B cell (primary cell): ENCODE measurements around the gene LIMK2. TPM values are rescaled to one million over a fixed set of nuclear protein-coding genes. Genes with fewer than 3 reads are reported as not detected.

ENCODE experiments used
- ATAC-seq: fragments of 200-7000 bp; cut with Tn5 transposase; one replicate; pipeline ENCODE4 v1.10.0; 2021; ENCODE audit warnings: low read depth, mild to moderate bottlenecking, moderate number of reproducible peaks, moderate library complexity
- CTCF ChIA-PET: fragments of 350-600 bp; sonication (Branson Sonifier 250); formaldehyde crosslinking; loops from one replicate; lab custom pipeline; 2021; ENCODE audit warnings: antibody characterized with exemption, inconsistent platforms; lab: Charles Lee
- POLR2A ChIA-PET: fragments of 350-600 bp; sonication (Branson Sonifier 250); formaldehyde crosslinking; loops from one replicate; lab custom pipeline; 2021; ENCODE audit warnings: antibody characterized with exemption; lab: Charles Lee
- DNase-seq: peaks from one replicate; pipeline ENCODE4 v3.0.0; 2013
- H2AFZ ChIP-seq: 2 replicates; pipeline ENCODE4 v1.6.1; 2012; ENCODE audit warnings: mild to moderate bottlenecking, low read depth, low read length; ENCODE audit not compliant: insufficient read depth, poor library complexity, severe bottlenecking
- H3K27ac ChIP-seq, 2 donors: 1 replicate in 1 of 2; 2 replicates in 1 of 2; pipeline ENCODE4 v1.5.1; 2012 to 2013; ENCODE audit warnings: low read length in 2 of 2, mild to moderate bottlenecking in 2 of 2, moderate library complexity in 1 of 2
- H3K27me3 ChIP-seq, 4 experiments: fragments of 200-600 bp in 1 of 4; sonication (generic) in 1 of 4; replicated peaks in 1 of 4; 1 replicate in 2 of 4; 2 replicates in 2 of 4; pipeline versions ENCODE4 v1.6.1 to v1.7.0; 2013 to 2016; ENCODE audit warnings: low read length in 3 of 4, mild to moderate bottlenecking in 2 of 4, mixed read lengths in 1 of 4, moderate library complexity in 1 of 4; ENCODE audit not compliant: insufficient read depth in 4 of 4, control insufficient read depth in 3 of 4; ENCODE audit errors: control extremely low read depth in 1 of 4
- H3K36me3 ChIP-seq, 2 experiments: replicated peaks in 1 of 2; 1 replicate in 1 of 2; 2 replicates in 1 of 2; pipeline versions ENCODE4 v1.6.1 to v1.7.1; 2013; ENCODE audit warnings: low read length in 1 of 2; ENCODE audit not compliant: insufficient read depth in 2 of 2, control insufficient read depth in 1 of 2; ENCODE audit errors: control extremely low read depth in 1 of 2, extremely low read depth in 1 of 2
- H3K4me1 ChIP-seq, 2 donors: fragments of 200-600 bp in 1 of 2; sonication (generic) in 1 of 2; 1 replicate in 1 of 2; 2 replicates in 1 of 2; pipeline versions ENCODE4 v1.5.1 to v1.6.1; 2013 to 2017; ENCODE audit warnings: low read length in 2 of 2; ENCODE audit not compliant: control insufficient read depth in 2 of 2, insufficient read depth in 2 of 2
- H3K4me2 ChIP-seq: replicated peaks from 2 replicates; pipeline ENCODE3; 2012; ENCODE audit warnings: mild to moderate bottlenecking, low read depth, low read length; ENCODE audit not compliant: poor library complexity, severe bottlenecking
- H3K4me3 ChIP-seq, 5 experiments: fragments of 200-600 bp in 1 of 5; sonication (generic) in 1 of 5; 1 replicate in 3 of 5; 2 replicates in 2 of 5; pipeline versions ENCODE4 v1.5.1 to v1.7.0; 2011 to 2016; ENCODE audit warnings: low read length in 4 of 5, mild to moderate bottlenecking in 4 of 5, low read depth in 2 of 5, control low read depth in 1 of 5, moderate library complexity in 1 of 5; ENCODE audit not compliant: insufficient read depth in 1 of 5; ENCODE audit errors: control extremely low read depth in 1 of 5, extremely low read depth in 1 of 5
- H3K79me2 ChIP-seq: fragments of 200-600 bp; sonication (generic); one replicate; pipeline ENCODE4 v1.6.0; 2016; ENCODE audit warnings: low read length; ENCODE audit not compliant: control insufficient read depth, insufficient read depth
- H3K9ac ChIP-seq: fragments of 200-600 bp; sonication (generic); 2 replicates; pipeline ENCODE4 v1.6.1; 2017; ENCODE audit warnings: mild to moderate bottlenecking, low read length, moderate library complexity
- H3K9me3 ChIP-seq, 3 donors: one replicate each; pipeline versions ENCODE4 v1.6.1 to v1.7.1; 2013; ENCODE audit warnings: low read length in 2 of 3; ENCODE audit not compliant: control insufficient read depth in 2 of 3, insufficient read depth in 1 of 3; ENCODE audit errors: control extremely low read depth in 1 of 3
- H4K20me1 ChIP-seq: 2 replicates; pipeline ENCODE4 v1.6.0; 2012; ENCODE audit warnings: mild to moderate bottlenecking, low read length; ENCODE audit not compliant: insufficient read depth, control insufficient read depth, poor library complexity, severe bottlenecking
- H3K27ac Mint-ChIP-seq: one replicate; pipeline ENCODE4 v1.8.0; 2021; ENCODE audit warnings: mixed read lengths
- H3K27me3 Mint-ChIP-seq: one replicate; pipeline ENCODE4 v1.8.0; 2021; ENCODE audit warnings: mixed read lengths
- H3K4me1 Mint-ChIP-seq: one replicate; pipeline ENCODE4 v1.8.0; 2021; ENCODE audit warnings: mixed read lengths
- H3K4me3 Mint-ChIP-seq: one replicate; pipeline ENCODE4 v1.8.0; 2021; ENCODE audit warnings: mixed read lengths
- H3K9me3 Mint-ChIP-seq: one replicate; pipeline ENCODE4 v1.8.0; 2022; ENCODE audit warnings: mixed read lengths; ENCODE audit not compliant: insufficient read depth
- EZH2 ChIP-seq: IDR thresholded peaks from 2 replicates; pipeline ENCODE4 v1.6.1; 2012; ENCODE audit warnings: borderline replicate concordance, low read depth, mild to moderate bottlenecking, moderate library complexity, low read length; ENCODE audit not compliant: insufficient read depth, poor library complexity, severe bottlenecking
- WGBS: methylation state at CpG from one replicate; pipeline ENCODE4 v1.1.5; 2013; ENCODE audit warnings: missing lambda C conversion rate; ENCODE audit not compliant: insufficient coverage; 5-methylcytosine and 5-hydroxymethylcytosine counted together
- intact Hi-C: fragments of 100-400 bp; cut with micrococcal nuclease; formaldehyde crosslinking; loops from one replicate; pipeline ENCODE4 v1.10.0; 2022
- polyA minus RNA-seq: library from RNA; depleted of rRNA, polyadenylated mRNA; stranded (reverse); fragments of >200 nt; gene quantifications from 2 replicates; pipeline ENCODE4 v1.2.3, GENCODE V29; 2012
- polyA plus RNA-seq: library from polyadenylated mRNA; depleted of rRNA; stranded (reverse); fragments of >200 nt; gene quantifications from 2 replicates; pipeline ENCODE4 v1.2.3, GENCODE V29; 2012
- total RNA-seq, 2 donors: library from RNA; stranded (reverse); fragments of 120-200 nt in 1 of 2; gene quantifications; 1 replicate in 1 of 2; 2 replicates in 1 of 2; pipeline versions ENCODE4 v1.2.3 to v1.2.4, GENCODE V29; 2013 to 2022
- TF ChIP-seq, protein P1 (sequence below): fragments of 200-600 bp; IDR thresholded peaks from one replicate; pipeline ENCODE4 v1.8.0; 2022; ENCODE audit warnings: antibody characterized with exemption, mild to moderate bottlenecking

The LIMK2 gene
- total RNA-seq = 16.3 and 20.2 TPM in 2 replicates
- total RNA-seq (2013) = 10.0 TPM
- polyA plus RNA-seq = 6.8 and 7.4 TPM in 2 replicates
- polyA minus RNA-seq = 18.9 and 21.4 TPM in 2 replicates

DNA sequence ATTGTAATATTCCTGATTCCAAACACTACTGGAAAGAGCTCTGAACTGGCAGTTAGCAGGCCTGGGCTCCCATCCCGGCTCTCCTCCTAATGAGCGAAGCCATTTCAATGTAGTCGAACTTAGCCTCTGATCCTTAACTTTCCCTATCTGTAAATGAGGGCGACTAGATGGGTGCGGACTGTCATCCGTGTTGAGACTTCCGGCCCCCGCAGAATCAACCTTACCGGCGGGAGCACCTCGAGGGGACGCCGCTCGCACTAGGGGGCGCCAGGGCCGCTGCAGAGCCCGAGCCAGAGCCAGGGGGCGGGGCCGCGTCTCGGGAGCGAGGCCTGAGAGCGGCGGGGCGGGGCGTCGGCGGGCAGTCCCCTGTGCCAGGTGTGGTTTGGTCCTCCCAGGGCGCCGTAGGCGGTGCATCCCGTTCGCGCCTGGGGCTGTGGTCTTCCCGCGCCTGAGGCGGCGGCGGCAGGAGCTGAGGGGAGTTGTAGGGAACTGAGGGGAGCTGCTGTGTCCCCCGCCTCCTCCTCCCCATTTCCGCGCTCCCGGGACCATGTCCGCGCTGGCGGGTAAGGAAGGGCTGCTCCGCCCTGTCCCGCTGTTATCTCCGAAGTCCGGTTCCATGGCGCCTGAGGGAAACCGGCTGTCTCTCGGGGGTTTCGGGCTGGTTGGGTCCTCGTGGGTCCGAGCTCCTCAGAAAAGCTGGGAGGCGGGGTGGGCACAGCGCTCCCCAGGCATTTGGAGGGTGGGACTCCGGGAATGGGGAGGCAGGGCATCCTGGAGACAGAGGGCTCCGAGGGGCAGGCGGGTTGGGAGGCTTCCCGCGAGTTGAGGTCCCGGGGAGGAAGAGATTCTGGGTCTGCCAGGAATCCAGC lies at the start of gene LIMK2:
Gene LIMK2, plus strand, starts transcription at position 437 of the 869 bp plus-strand sequence. Its CDS starts 111 bp downstream, at position 548.
- WGBS = under 1% methylated on average over 59 of the region's 64 CpGs
- H4K20me1 ChIP-seq = no peaks in the 10 kb centered on the region
- Mint-ChIP-seq H3K27ac (peak within 1 kb of the TSS; percentile 89), H3K27me3 (no peaks in the 10 kb centered on the region), H3K4me1 (peaks cover 36% of the 10 kb centered on the region), H3K4me3 (peak within 1 kb of the TSS; percentile 89), H3K9me3 (no peaks in the 10 kb centered on the region)
- intact Hi-C loops = loop anchor here (1.0 to 10.0 kb wide), 12 partner anchors 10 to 733 kb away; partner anchors contain the start of genes DRG1, EIF4ENIF1, MORC2 and RNF185
- H3K27me3 ChIP-seq = no peaks in the 10 kb centered on the region
- POLR2A ChIA-PET = no interaction called here
- peak within 1 kb of the TSS; percentile 76 to 97 (median 80) for H3K4me3 ChIP-seq
- ATAC-seq (peak; percentile 100), DNase-seq (peak; percentile 96)
- peaks cover 23 to 29% of the 10 kb centered on the region in 2 donors for H3K4me1 ChIP-seq
- H3K4me2 ChIP-seq = peak within 1 kb of the TSS; percentile 97
- peak within 1 kb of the TSS; percentile 57 to 81 for H3K27ac ChIP-seq
- CTCF ChIA-PET = interaction anchor here (0.6 to 7.3 kb wide), 18 partner anchors 9 to 577 kb away, joined by 3 to 102 read pairs (median 4); partner anchors contain the start of genes PIK3IP1, RNF185 and SLC35E4
- H3K79me2 ChIP-seq = peaks cover 37% of the 10 kb centered on the region
- peaks cover 0 to 1% of the 10 kb centered on the region in 2 experiments for H3K36me3 ChIP-seq
- H3K9ac ChIP-seq = peak within 1 kb of the TSS; percentile 92
- no peaks in the 10 kb centered on the region for H3K9me3 ChIP-seq
- peak within 1 kb of the TSS; percentile 98 for H2AFZ ChIP-seq
- no peak for TF ChIP-seq EZH2
- TF ChIP-seq, protein P1, sequence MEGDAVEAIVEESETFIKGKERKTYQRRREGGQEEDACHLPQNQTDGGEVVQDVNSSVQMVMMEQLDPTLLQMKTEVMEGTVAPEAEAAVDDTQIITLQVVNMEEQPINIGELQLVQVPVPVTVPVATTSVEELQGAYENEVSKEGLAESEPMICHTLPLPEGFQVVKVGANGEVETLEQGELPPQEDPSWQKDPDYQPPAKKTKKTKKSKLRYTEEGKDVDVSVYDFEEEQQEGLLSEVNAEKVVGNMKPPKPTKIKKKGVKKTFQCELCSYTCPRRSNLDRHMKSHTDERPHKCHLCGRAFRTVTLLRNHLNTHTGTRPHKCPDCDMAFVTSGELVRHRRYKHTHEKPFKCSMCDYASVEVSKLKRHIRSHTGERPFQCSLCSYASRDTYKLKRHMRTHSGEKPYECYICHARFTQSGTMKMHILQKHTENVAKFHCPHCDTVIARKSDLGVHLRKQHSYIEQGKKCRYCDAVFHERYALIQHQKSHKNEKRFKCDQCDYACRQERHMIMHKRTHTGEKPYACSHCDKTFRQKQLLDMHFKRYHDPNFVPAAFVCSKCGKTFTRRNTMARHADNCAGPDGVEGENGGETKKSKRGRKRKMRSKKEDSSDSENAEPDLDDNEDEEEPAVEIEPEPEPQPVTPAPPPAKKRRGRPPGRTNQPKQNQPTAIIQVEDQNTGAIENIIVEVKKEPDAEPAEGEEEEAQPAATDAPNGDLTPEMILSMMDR = peak; percentile 89
